Effector memory CD4-positive, alpha-beta T cell (primary cell): ENCODE measurements around the gene MED13L.

Experiments
- DNase-seq, 3 donors: peaks; one replicate each; pipeline ENCODE4 v3.0.0-alpha.2; 2020
- H3K27ac ChIP-seq: 2 replicates; pipeline ENCODE4 v1.7.0; 2013; ENCODE audit warnings: mild to moderate bottlenecking, low read length, moderate library complexity; ENCODE audit not compliant: insufficient read depth, poor library complexity, severe bottlenecking
- H3K27me3 ChIP-seq: replicated peaks from 2 replicates; pipeline ENCODE4 v1.7.0; 2013; ENCODE audit warnings: mild to moderate bottlenecking, low read length; ENCODE audit not compliant: insufficient read depth, control insufficient read depth, poor library complexity, severe bottlenecking
- H3K36me3 ChIP-seq: 2 replicates; pipeline ENCODE4 v1.7.0; 2013; ENCODE audit warnings: mild to moderate bottlenecking, low read length, moderate library complexity; ENCODE audit not compliant: control insufficient read depth, insufficient read depth
- H3K4me1 ChIP-seq: 2 replicates; pipeline ENCODE4 v1.7.0; 2013; ENCODE audit warnings: low read length, mild to moderate bottlenecking; ENCODE audit not compliant: control insufficient read depth, insufficient read depth, poor library complexity, severe bottlenecking
- H3K4me3 ChIP-seq: 2 replicates; pipeline ENCODE4 v1.7.0; 2013; ENCODE audit warnings: low read length, low read depth, mild to moderate bottlenecking; ENCODE audit not compliant: insufficient read depth, poor library complexity, severe bottlenecking
- H3K9me3 ChIP-seq: 2 replicates; pipeline ENCODE4 v1.7.0; 2013; ENCODE audit warnings: mild to moderate bottlenecking, low read length, moderate library complexity; ENCODE audit not compliant: control insufficient read depth

MED13L gene

DNA sequence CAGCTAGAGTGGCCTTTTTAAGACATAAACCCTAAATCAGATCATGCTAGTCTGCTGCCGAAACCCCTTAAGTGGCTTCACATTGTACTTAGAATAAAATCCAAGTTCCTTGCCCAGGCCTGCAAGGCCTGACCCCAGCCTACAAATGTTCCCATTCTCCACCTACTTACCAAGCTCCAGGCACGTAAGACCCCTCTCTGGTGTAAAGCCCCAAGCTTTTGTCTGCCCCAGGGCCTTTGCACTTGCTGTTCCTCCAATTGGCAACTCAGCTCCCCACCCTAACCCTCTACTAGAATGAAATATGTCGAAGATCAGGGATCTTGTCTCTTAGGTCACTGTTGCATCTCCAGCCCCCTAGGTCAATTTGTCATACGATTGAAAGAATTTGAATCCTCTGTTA lies 27.1 kb upstream of the MED13L start:
- DNase-seq, result no peak
- no peak overlapping the region for H3K27ac ChIP-seq
- H3K9me3 ChIP-seq, result no peaks in the 10 kb centered on the region
- no peaks in the 10 kb centered on the region for H3K36me3 ChIP-seq
- no peak overlapping the region for H3K4me3 ChIP-seq
- H3K27me3 ChIP-seq, result no peaks in the 10 kb centered on the region
- no peaks in the 10 kb centered on the region for H3K4me1 ChIP-seq

DNA sequence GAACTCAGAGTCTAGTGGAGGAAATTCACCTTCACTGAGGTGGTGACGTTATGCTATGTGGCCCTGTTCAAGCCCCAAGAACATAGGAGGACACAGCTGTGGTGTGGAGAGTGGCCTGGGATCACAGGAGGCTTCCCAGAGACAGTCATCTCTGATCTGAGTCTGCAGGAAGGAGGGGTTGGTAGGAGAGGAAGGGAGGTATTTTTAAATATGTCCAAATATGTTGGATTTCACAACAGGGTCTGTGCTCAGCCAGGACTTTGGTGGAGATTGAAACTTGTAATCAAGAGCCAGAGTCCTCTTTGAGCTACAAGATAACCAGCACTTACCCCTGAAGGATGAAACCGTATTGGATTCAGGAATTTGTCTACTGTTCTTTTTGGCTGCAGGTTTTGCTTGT lies 26.4 kb upstream of the MED13L start:
- H3K9me3 ChIP-seq, result no peaks in the 10 kb centered on the region

DNA sequence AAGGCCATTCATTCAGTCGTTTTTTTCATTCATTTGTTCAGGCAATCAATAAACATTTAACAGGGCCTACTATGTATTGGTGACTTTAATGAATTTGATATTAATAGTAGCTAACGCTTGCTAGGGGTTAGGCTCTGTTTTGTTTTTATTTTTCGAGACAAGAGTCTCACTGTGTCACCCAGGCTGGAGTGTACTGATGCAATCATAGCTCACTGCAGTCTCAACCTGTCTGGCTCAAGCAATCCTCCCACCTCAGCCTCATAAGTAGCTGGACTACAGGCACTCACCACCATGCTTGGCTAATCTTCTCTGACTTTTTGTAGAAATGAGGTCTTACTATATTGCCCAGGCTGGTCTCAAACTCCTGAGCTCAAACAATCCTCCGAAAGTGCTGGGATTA lies 25.6 kb upstream of the MED13L start:
- H3K4me3 ChIP-seq, result no peak overlapping the region
- no peaks in the 10 kb centered on the region for H3K36me3 ChIP-seq
- DNase-seq, result no peak
- H3K27ac ChIP-seq, result no peak overlapping the region
- no peaks in the 10 kb centered on the region for H3K4me1 ChIP-seq
- H3K9me3 ChIP-seq, result no peaks in the 10 kb centered on the region
- H3K27me3 ChIP-seq, result no peaks in the 10 kb centered on the region

More for the DNA sequence above, 26.4 kb upstream of the MED13L start:
- no peak overlapping the region for H3K27ac ChIP-seq
- no peaks in the 10 kb centered on the region for H3K27me3 ChIP-seq
- no peaks in the 10 kb centered on the region for H3K4me1 ChIP-seq
- no peaks in the 10 kb centered on the region for H3K36me3 ChIP-seq
- no peak overlapping the region for H3K4me3 ChIP-seq
- no peak for DNase-seq

DNA sequence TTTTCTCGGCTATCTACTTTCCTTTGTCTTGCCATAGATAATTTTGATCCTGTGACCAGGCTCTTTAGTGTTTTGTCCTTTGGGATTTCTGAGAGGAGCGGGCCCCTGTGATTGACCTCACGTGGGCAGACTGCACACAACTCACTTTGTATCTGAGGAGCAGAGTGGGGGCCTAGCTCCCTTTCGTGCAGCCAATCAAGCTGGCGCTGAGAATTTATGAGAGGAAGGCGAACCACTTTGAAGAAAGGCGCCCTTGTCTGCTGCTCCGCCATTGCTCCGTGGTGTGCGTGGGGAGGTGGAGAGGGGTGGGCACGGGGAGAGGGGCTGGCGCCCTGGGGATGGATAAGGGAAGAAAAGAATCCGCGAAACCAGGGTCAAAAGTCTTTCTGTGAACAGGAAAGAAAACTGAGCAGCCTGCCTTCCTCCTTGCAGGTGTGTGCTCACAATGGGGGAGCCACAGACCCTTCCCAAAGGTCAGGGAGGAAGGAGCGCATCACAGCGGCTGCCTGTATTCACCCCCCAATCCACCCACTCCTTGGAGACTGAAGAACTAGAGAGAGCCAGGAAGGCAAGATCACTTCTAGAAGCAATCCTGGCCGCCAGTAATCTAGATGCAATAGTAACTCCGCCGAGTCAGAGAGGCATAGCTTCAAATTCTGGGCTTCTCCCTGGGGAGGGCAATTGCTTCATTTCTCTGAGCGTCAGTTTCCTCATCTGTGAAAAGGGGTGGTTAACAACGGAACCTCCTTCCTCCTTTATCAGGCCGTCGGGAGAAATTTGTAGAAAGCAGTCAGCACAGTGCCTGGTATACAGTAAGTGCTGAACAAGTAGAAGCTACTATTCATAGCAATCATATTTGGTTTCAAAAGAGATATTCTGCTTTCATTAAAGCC lies 24.9 kb upstream of the MED13L start:
- Histone ChIP-seq H3K4me1 (no peaks in the 10 kb centered on the region), H3K36me3 (no peaks in the 10 kb centered on the region), H3K27ac (no peak overlapping the region), H3K4me3 (no peak overlapping the region), H3K9me3 (no peaks in the 10 kb centered on the region), H3K27me3 (no peaks in the 10 kb centered on the region)
- DNase-seq, result no peak

DNA sequence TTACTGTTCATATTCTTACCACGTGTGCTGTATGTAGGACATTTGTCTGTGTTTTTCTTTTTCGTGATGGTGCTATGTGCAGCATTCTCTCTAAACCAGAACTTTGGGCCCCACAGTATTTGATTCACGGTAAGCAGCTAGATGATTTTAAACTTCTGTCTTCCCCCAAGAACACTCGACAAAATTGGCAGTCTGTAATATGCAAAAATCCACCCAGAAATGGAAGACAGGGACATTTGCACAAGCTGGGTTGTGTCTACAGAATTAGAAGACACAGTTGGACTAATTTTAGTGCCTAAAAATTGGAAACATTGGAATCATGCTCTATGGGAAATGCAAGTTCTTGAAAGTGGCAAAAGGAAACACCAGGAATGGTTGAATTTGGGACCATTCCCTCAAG lies 24.1 kb upstream of the MED13L start:
- Histone ChIP-seq H3K27me3 (no peaks in the 10 kb centered on the region), H3K9me3 (no peaks in the 10 kb centered on the region), H3K4me3 (no peak overlapping the region), H3K4me1 (no peaks in the 10 kb centered on the region), H3K36me3 (no peaks in the 10 kb centered on the region), H3K27ac (no peak overlapping the region)
- no peak for DNase-seq

DNA sequence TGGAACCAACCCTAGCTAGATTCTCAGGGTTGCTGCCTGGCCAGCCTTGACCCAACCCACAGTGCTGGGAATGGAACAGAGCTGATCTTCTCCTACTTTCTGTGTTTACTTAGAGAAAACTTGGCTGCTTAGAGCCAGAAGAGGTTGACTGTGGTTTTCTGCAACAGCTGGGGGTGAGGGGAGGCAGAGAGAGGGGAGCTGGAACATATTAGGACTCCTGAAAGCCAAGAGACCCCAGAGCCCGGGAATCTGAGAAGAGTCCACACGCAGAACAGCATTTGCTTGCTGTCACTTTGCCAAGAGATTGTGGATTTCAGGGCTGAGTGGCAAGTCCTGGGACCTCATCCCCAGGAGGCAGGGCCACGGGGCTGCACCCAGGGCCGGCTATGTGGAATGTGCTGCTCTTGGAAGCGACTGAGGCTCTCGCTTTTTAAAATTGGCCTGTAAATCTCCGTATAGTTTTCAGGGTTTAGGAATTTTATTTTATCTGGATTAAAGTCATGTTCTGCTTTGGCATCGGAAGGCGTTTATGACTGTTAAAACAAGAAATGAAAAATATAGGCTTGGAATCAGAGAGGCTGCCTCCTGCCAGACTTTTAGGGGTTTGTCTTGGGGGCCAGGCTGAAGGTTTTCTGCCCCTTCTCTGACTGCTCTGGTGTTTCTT lies 22.3 kb upstream of the MED13L start:
- Histone ChIP-seq H3K27ac (no peak overlapping the region), H3K27me3 (no peaks in the 10 kb centered on the region), H3K9me3 (no peaks in the 10 kb centered on the region), H3K4me1 (no peaks in the 10 kb centered on the region), H3K36me3 (no peaks in the 10 kb centered on the region), H3K4me3 (no peak overlapping the region)
- DNase-seq, result no peak

DNA sequence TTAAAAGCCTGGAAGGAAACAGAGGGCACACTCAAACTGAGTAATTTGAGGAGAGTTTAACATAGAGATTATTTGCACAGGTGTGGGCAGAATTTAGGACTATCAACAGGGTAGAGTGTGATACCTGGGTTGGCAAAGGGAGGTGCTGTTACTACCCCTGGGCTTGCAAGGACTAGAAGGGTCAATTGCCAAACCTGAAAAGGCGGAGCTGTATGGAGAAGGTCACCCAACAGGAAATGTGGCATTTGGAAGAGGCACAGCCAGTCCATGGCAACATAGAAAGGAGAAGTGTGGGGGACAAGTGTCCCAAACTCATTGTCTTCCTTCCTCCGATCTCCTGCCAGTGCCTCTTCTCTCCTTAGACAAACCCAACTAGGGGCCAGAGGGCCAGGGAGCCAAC lies 21.6 kb upstream of the MED13L start:
- H3K4me3 ChIP-seq, result no peak overlapping the region
- no peaks in the 10 kb centered on the region for H3K36me3 ChIP-seq
- no peak for DNase-seq
- no peaks in the 10 kb centered on the region for H3K4me1 ChIP-seq
- no peaks in the 10 kb centered on the region for H3K9me3 ChIP-seq
- no peaks in the 10 kb centered on the region for H3K27me3 ChIP-seq
- H3K27ac ChIP-seq, result no peak overlapping the region

DNA sequence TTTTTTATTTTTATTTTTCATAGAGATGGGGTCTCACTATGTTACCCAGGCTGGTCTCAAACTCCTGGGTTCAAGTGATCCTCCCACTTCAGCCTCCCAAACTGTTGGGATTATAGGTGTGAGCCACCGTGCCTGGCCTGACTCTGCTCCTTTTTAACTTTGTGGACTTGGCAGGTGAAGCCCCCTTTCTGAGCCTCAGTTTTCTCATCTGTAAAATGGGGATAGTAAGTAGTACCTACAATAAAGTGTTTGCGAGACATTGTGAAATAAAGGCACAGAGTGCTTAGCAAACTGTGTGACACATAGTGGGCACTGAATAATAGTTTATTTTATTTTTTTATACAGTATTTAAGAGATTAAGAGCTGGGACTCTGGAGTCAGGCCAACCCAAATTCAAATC lies 21.1 kb upstream of the MED13L start:
- Histone ChIP-seq H3K4me1 (no peaks in the 10 kb centered on the region), H3K9me3 (no peaks in the 10 kb centered on the region), H3K27me3 (no peaks in the 10 kb centered on the region), H3K36me3 (no peaks in the 10 kb centered on the region), H3K27ac (no peak overlapping the region), H3K4me3 (no peak overlapping the region)
- DNase-seq, result no peak

DNA sequence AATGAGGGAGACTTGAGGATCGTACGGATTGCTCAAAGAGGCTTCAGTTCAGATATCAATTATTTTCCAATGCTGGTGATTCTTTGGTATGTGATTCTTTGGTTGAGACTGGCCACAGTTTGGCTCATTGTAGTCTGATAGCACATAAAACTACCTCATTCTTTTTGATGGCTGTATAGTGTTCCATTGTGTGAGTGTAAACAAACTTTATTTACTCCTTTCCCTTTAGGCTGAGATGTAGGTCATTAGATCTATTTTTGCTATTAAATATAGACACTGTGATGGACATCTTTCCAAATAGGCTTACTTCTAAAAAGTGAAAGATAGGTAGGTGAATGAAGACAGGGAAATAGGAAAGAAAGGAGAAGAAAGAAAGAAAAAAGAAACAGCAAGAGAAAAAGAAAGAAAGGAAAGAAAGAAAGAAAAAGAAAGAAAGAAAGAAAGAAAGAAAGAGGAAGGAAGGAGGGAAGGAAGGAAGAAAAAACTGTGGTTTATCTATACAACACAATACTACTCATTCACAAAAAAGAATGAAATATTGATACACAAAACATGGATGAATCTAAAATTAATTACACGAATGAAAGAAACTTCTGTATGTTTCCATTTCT lies 19.8 kb upstream of the MED13L start:
- H3K4me1 ChIP-seq, result no peaks in the 10 kb centered on the region
- no peaks in the 10 kb centered on the region for H3K27me3 ChIP-seq
- H3K36me3 ChIP-seq, result no peaks in the 10 kb centered on the region
- H3K9me3 ChIP-seq, result no peaks in the 10 kb centered on the region
- no peak for DNase-seq
- H3K27ac ChIP-seq, result no peak overlapping the region
- no peak overlapping the region for H3K4me3 ChIP-seq
